Spinal cord (tissue), 10 donors: ENCODE data around the gene C5orf63. TPM values are rescaled to one million over a fixed set of nuclear protein-coding genes. Genes with fewer than 3 reads are reported as not detected.
A peak's percentile ranks its signal among the peaks of the same experiment; 100 is the strongest.

Source experiments
- DNase-seq, 6 donors: peaks; one replicate each; pipeline versions ENCODE4 v3.0.0 to v3.0.0-alpha.2; 2013 to 2015; ENCODE audit warnings: low spot score in 6 of 6, low read depth in 4 of 6
- H3K27ac ChIP-seq: one replicate; pipeline ENCODE4 v1.5.1; 2013; ENCODE audit warnings: low read depth, low read length, control low read depth
- H3K27me3 ChIP-seq: one replicate; pipeline ENCODE4 v1.6.1; 2013; ENCODE audit warnings: low read length; ENCODE audit not compliant: control insufficient read depth, insufficient read depth
- H3K36me3 ChIP-seq: one replicate; pipeline ENCODE4 v1.6.1; 2013; ENCODE audit warnings: low read length; ENCODE audit not compliant: control insufficient read depth, insufficient read depth
- H3K4me1 ChIP-seq: one replicate; pipeline ENCODE4 v1.6.1; 2013; ENCODE audit warnings: low read length; ENCODE audit not compliant: control insufficient read depth, insufficient read depth
- H3K4me3 ChIP-seq: one replicate; pipeline ENCODE4 v1.5.1; 2013; ENCODE audit warnings: low read depth, low read length, control low read depth
- H3K9me3 ChIP-seq: one replicate; pipeline ENCODE4 v1.6.1; 2013; ENCODE audit warnings: low read length; ENCODE audit not compliant: control insufficient read depth, insufficient read depth
- WGBS: methylation state at CpG from one replicate; pipeline ENCODE4 v1.1.5; 2013; ENCODE audit warnings: missing lambda C conversion rate; ENCODE audit not compliant: insufficient coverage; 5-methylcytosine and 5-hydroxymethylcytosine counted together
- polyA plus RNA-seq, 2 donors: library from polyadenylated mRNA; unstranded; fragments of 120-200 nt; gene quantifications; one replicate each; pipeline ENCODE4 v1.2.1, GENCODE V29; 2013; ENCODE audit not compliant: insufficient read length in 2 of 2
- total RNA-seq, 2 donors: library from RNA; depleted of rRNA in 1 of 2; stranded (reverse); fragments of 120-200 nt in 1 of 2; fragments of >200 nt in 1 of 2; gene quantifications; one replicate each; pipeline versions ENCODE4 v1.2.3 to v1.2.4, GENCODE V29; 2013 to 2014
- donor health status: healthy.

C5orf63 gene
- total and polyA plus RNA-seq, 4 donors: 8.5 to 9.6 (median 9.1) TPM

DNA sequence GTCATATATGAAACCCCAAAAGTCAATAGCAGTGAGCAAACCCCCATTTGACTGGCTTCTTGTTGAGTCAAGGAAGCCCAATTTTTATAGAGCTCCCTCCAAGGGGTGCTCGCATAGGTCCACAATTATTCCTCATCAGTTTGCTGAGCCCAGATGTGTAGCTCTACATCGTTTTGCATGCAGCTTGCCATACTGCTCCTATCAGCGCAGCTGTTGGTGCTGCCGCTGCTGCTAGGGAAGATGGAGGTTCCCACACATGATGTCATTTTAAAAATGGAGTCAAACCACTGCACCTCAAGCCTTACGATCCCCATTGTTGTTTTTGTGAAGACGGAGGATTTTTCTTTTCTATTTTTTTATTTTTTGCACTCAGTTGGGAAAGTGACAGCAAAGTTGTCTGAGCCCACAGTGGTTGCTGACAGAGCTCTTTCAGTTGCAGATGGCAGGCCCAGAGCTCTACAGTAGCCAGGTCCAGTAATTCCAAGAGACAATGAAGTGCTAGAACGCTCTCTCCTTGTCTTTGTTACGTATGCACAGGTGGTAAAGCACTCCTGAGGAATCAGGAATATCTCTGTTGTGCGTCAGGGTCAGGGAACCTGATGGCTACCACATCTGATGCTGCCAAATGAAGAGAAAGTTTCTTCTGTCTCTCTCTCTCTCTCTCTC is 23.2 kb upstream of the C5orf63 start:
- Histone ChIP-seq H3K27ac (no peak overlapping the region), H3K4me3 (no peak overlapping the region), H3K27me3 (no peaks in the 10 kb centered on the region), H3K9me3 (no peaks in the 10 kb centered on the region), H3K4me1 (peaks cover 3% of the 10 kb centered on the region), H3K36me3 (no peaks in the 10 kb centered on the region)
- DNase-seq: peak in 1 of 6 donors; percentile 60
- WGBS: 81% methylated on average over 4 of the region's 9 CpGs

DNA sequence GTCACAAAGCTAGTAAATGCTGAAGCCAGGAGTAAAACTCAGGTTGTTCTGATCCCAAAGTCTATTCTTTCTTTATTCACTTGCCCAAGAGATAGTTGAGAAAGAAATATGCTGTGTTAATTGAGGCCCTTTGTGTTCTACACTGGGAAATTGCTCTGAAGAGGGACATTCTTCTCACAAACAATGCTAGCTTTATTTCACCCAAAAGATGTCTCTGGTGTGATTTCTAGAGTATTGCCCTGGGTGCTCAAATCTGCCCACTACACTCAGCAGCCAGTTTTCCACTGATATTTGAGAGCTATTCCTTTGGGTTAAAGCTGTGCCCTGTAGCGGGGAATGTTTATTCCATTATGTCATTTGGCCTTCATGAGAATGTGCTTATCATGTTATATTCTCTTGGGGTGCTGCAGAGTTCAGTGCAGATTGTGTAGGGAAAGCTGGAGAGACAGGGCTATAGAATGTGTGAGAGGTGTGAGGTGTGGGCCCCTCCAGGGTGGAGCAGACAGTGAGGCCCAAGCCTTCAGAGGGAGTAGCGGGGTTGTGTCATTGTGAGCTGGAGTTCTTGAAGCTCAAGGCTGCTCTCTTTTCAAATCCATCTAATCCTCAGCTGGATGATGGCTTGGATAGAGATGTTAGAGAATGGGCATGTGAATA is 21.0 kb upstream of the C5orf63 start:
- no peak overlapping the region for H3K27ac ChIP-seq
- no peaks in the 10 kb centered on the region for H3K27me3 ChIP-seq
- H3K4me1 ChIP-seq: peaks cover 3% of the 10 kb centered on the region
- no peaks in the 10 kb centered on the region for H3K36me3 ChIP-seq
- 100% methylated on average over 1 of the region's 2 CpGs for WGBS
- no peak overlapping the region for H3K4me3 ChIP-seq
- H3K9me3 ChIP-seq: no peaks in the 10 kb centered on the region
- no peak for DNase-seq

DNA sequence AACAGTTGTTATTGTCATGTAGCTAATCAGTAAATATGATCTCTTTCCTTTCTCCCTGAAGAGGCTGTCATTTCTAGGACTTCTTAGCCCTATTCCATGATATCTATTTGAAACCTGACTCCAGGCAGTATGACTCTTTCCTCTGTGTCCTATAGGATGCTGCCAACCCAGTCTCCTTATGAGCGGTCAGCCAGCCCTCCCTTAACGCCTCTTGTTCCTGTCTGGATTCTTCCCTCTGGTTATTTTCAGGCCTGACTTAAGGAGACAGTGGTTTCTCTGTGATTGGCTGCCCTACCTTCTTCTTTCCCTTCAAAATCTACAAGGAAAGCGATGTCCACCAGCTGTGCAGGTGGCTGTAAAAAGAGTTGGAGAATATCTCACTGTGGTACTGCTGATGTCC is 19.4 kb upstream of the C5orf63 start:
- H3K27me3 ChIP-seq: no peaks in the 10 kb centered on the region
- H3K27ac ChIP-seq: no peak overlapping the region
- no peak overlapping the region for H3K4me3 ChIP-seq
- H3K9me3 ChIP-seq: no peaks in the 10 kb centered on the region
- 100% methylated on average over 1 of the region's 3 CpGs for WGBS
- no peak for DNase-seq
- peaks cover 3% of the 10 kb centered on the region for H3K4me1 ChIP-seq
- no peaks in the 10 kb centered on the region for H3K36me3 ChIP-seq

DNA sequence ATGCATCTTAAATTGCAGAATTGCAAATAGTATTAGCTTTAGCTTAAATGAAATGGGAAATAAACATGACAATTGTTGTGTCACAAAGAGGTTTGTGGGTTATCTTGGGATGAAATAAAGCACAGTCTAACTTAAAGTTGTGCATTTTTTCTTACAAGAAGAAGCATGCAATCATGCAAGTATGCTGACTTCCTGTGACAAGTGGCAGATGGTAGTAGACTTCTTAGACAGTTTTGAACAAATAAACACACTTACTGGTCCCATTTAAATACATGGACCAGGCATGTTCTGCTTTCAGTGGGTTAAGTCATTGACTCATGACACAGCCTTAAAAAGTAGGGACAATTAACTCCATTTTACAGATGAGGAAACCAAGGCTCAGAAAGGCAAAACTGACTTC is 15.9 kb upstream of the C5orf63 start:
- no peak overlapping the region for H3K27ac ChIP-seq
- no peak for DNase-seq
- H3K9me3 ChIP-seq: no peaks in the 10 kb centered on the region
- no peaks in the 10 kb centered on the region for H3K36me3 ChIP-seq
- no peaks in the 10 kb centered on the region for H3K27me3 ChIP-seq
- H3K4me1 ChIP-seq: no peaks in the 10 kb centered on the region
- no peak overlapping the region for H3K4me3 ChIP-seq

DNA sequence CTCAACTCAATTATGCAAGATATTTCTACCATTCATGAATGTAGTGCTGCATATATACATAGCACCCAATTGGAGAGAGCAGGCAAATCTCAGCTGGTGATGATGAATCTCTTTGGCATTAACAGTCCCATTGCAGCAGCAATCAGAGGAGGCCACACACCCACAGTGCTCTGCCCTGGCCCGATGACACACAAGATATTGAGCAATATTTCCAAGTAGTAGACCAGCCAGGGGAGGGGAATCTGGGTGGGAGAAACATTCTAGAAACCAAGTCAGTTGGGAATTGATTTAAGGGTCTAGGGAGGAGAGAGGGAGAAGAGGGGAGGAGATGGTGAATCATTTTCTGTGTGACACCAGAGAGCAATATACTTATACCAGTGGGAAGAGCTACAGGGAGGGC is 14.9 kb upstream of the C5orf63 start:
- no peak for DNase-seq
- Histone ChIP-seq H3K9me3 (no peaks in the 10 kb centered on the region), H3K27me3 (no peaks in the 10 kb centered on the region), H3K4me3 (no peak overlapping the region), H3K4me1 (no peaks in the 10 kb centered on the region), H3K27ac (no peak overlapping the region), H3K36me3 (no peaks in the 10 kb centered on the region)
- no CpG with 5 or more reads among the region's 1 CpG for WGBS

DNA sequence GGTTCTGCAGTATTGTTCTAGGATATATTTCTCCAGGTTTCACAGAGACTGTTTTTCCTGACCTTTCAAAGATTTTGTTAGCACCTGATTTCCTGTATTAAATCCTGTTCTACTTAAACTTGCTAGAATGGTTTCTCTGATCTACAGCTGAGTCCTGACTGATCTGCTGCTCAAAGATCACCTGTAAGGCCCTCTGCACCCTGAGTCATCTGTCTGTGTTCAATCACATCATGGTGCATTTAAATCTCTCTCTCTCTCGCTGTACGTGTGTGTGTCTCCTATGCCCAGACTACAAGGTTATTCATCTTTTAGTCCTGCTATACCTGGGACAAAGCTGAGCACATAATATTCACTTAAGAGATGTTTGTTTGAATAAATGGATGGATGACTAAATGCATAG is 13.3 kb upstream of the C5orf63 start:
- H3K36me3 ChIP-seq: no peaks in the 10 kb centered on the region
- no peaks in the 10 kb centered on the region for H3K27me3 ChIP-seq
- no peaks in the 10 kb centered on the region for H3K4me1 ChIP-seq
- peak in 1 of 6 donors; percentile 31 for DNase-seq
- no peak overlapping the region for H3K4me3 ChIP-seq
- no peak overlapping the region for H3K27ac ChIP-seq
- 70% methylated on average over 2 of the region's 2 CpGs for WGBS
- no peaks in the 10 kb centered on the region for H3K9me3 ChIP-seq

DNA sequence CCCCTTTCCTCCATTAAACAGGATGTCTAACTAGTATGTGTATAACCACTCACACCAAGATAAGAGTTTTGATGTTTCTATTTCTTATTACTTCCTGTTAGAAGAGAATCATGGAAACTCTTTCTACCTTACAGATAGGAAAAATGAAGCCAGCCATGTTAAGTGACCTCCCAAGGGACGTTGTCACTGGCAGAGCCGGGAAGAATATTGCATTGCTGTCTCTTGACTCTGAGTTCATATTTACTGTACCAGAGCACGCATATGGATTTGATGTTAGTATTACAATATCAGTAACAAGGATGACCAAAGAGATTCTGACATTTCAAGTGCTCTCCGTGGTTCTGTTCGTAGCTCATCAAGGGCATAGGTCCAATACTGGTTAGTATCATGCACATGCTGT is 12.5 kb upstream of the C5orf63 start:
- Histone ChIP-seq H3K4me1 (no peaks in the 10 kb centered on the region), H3K9me3 (no peaks in the 10 kb centered on the region), H3K36me3 (no peaks in the 10 kb centered on the region), H3K27me3 (no peaks in the 10 kb centered on the region), H3K27ac (no peak overlapping the region), H3K4me3 (no peak overlapping the region)
- no peak for DNase-seq
- WGBS: 87% methylated on average over 4 of the region's 5 CpGs

DNA sequence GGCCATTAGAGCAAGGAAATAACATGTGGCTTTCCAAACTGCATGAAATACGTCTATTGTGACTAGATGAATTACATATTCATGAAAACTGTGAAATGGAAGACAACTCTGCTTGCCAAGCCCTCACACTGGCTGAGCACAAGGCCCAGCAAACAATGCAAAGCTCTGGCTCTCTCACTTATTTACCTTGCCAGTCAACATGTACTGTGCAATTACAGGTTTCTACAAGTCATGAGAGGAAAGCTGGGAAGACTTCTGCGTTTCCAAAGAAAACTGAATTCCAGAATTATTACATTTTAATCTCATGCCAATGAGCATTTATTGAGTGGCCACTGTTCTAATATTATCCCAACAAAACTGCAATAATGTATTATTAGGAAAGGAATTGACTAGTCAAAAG is 12.1 kb upstream of the C5orf63 start:
- no peaks in the 10 kb centered on the region for H3K36me3 ChIP-seq
- H3K9me3 ChIP-seq: no peaks in the 10 kb centered on the region
- no peak overlapping the region for H3K4me3 ChIP-seq
- no peak overlapping the region for H3K27ac ChIP-seq
- no peak for DNase-seq
- WGBS: no CpG with 5 or more reads among the region's 2 CpGs
- H3K27me3 ChIP-seq: no peaks in the 10 kb centered on the region
- no peaks in the 10 kb centered on the region for H3K4me1 ChIP-seq

DNA sequence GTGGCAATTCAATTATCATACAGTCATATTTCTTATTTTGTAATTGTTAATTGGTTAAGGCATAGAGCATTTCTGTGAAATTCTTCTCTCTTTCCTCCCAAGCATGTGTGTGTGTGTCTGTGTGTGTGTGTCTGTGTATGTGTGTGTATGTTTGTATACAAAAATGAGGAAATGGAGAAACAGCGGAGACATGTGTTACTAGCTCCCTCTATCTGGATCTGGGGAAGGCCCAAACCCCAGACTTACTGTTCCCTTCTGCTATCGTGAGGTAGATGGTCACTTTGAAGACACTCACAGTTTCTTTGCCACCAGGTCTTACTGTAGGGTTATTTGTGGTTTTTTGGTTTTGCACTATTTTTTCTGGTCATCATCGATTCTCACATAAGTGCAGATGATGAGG is 11.4 kb upstream of the C5orf63 start:
- DNase-seq: no peak
- Histone ChIP-seq H3K36me3 (no peaks in the 10 kb centered on the region), H3K27ac (no peak overlapping the region), H3K4me1 (no peaks in the 10 kb centered on the region), H3K9me3 (no peaks in the 10 kb centered on the region), H3K27me3 (no peaks in the 10 kb centered on the region), H3K4me3 (no peak overlapping the region)
- WGBS: no CpG with 5 or more reads among the region's 3 CpGs

DNA sequence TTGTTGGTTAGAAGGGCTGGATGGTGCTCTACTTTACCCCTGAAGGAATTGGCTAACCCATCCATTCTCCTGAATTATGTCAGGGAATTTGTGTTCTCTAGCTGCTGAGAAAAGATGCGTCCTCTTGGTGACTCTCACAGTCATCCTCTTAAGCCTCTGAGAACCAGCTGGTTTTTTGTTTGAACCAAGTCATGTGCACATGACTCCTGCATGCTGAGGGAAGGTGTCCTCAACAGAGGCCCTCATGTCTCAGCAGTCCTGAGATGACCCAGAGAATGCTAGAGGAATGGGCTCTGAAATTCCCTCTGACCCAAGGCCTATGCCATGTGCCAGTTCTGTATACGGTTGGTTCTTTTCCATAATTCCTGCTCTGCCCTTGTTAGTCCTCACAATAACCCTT is 10.4 kb upstream of the C5orf63 start:
- 100% methylated on average over 2 of the region's 2 CpGs for WGBS
- no peak overlapping the region for H3K4me3 ChIP-seq
- no peaks in the 10 kb centered on the region for H3K4me1 ChIP-seq
- DNase-seq: no peak
- H3K36me3 ChIP-seq: no peaks in the 10 kb centered on the region
- H3K9me3 ChIP-seq: no peaks in the 10 kb centered on the region
- no peak overlapping the region for H3K27ac ChIP-seq
- no peaks in the 10 kb centered on the region for H3K27me3 ChIP-seq
